ENCODE measurements around the gene TMEM95.
"Not testable (repeated sequence)": the region's sequence is repeated elsewhere in the genome, so short reads cannot be mapped to it uniquely, and the experiment has no call there.

The TMEM95 gene

GRCh38 chr17:7323731-7324437, 31.1 kb upstream of the TMEM95 start:
- no peak for DNase-seq

GRCh38 chr17:7324438-7324779, 30.5 kb upstream of the TMEM95 start:
- DNase-seq: no peak

GRCh38 chr17:7325031-7325528, 29.9 kb upstream of the TMEM95 start:
- DNase-seq: no peak

GRCh38 chr17:7326186-7326585, 28.8 kb upstream of the TMEM95 start:
- no peak for DNase-seq

- DNase-seq: no peak
Measured at GRCh38 chr17:7327056-7327455, 27.9 kb upstream of the TMEM95 start.

GRCh38 chr17:7327501-7327900, 27.5 kb upstream of the TMEM95 start:
- no peak for DNase-seq

GRCh38 chr17:7328009-7328408, 26.9 kb upstream of the TMEM95 start:
- no peak for DNase-seq

GRCh38 chr17:7328840-7329373, 26.0 kb upstream of the TMEM95 start, which contains the start of gene NEURL4:
Gene NEURL4 (minus strand): TSS chr17:7329335. CDS start chr17:7329312, 23 bp downstream.
- DNase-seq: no peak

GRCh38 chr17:7329374-7329996, 25.5 kb upstream of the TMEM95 start:
- peak; percentile 99 for DNase-seq

- DNase-seq: peak; percentile 80
Measured at GRCh38 chr17:7329997-7330637, 24.8 kb upstream of the TMEM95 start.

GRCh38 chr17:7330638-7331015, 24.3 kb upstream of the TMEM95 start:
- no peak for DNase-seq

- no peak for DNase-seq
Measured at GRCh38 chr17:7332111-7332510, 22.8 kb upstream of the TMEM95 start.

- not testable (repeated sequence) for DNase-seq
Measured at GRCh38 chr17:7332600-7333069, 22.3 kb upstream of the TMEM95 start.

- no peak for DNase-seq
Measured at GRCh38 chr17:7334938-7335538, 19.9 kb upstream of the TMEM95 start.

GRCh38 chr17:7335765-7336164, 19.2 kb upstream of the TMEM95 start:
- not testable (repeated sequence) for DNase-seq

- DNase-seq: no peak
Measured at GRCh38 chr17:7336240-7337175, 18.4 kb upstream of the TMEM95 start, which contains the start of gene ACAP1. Gene ACAP1 (plus strand): TSS chr17:7336529. CDS start chr17:7336735, 206 bp downstream.

- DNase-seq: not testable (repeated sequence)
Measured at GRCh38 chr17:7337600-7337999, 17.4 kb upstream of the TMEM95 start.

- no peak for DNase-seq
Measured at GRCh38 chr17:7340179-7340578, 14.8 kb upstream of the TMEM95 start.

- DNase-seq: no peak
Measured at GRCh38 chr17:7341842-7342241, 13.1 kb upstream of the TMEM95 start.

- DNase-seq: no peak
Measured at GRCh38 chr17:7343250-7343649, 11.7 kb upstream of the TMEM95 start.

- DNase-seq: no peak
Measured at GRCh38 chr17:7346761-7347614, 8.0 kb upstream of the TMEM95 start.

Data from fibroblast of skin of abdomen (primary cell).